Left hindlimb (tissue), 1 donor: Measurements from ENCODE around the gene TBCD.

ENCODE experiments used
- DNase-seq: peaks from one replicate; pipeline ENCODE4 v3.0.0-alpha.2; 2018

The TBCD gene

GRCh38 chr17:82872591-82873520 is 121.0 kb downstream of the TBCD start:
- DNase-seq, result peak; percentile 23

- no peak for DNase-seq
These were observed 121.7 kb downstream of the TBCD start for GRCh38 chr17:82873521-82873920.

- DNase-seq, result peak; percentile 31
These were observed 122.4 kb downstream of the TBCD start for GRCh38 chr17:82874011-82874835.

- peak; percentile 21 for DNase-seq
These were observed 123.6 kb downstream of the TBCD start for GRCh38 chr17:82875407-82875856.

- no peak for DNase-seq
These were observed 124.3 kb downstream of the TBCD start for GRCh38 chr17:82876149-82876548.

GRCh38 chr17:82876602-82877379 is 124.9 kb downstream of the TBCD start:
- peak; percentile 85 for DNase-seq

GRCh38 chr17:82878527-82878926 is 126.7 kb downstream of the TBCD start:
- DNase-seq, result peak; percentile 17

- DNase-seq, result no peak
These were observed 127.4 kb downstream of the TBCD start for GRCh38 chr17:82879241-82879640.

- DNase-seq, result no peak
These were observed 128.9 kb downstream of the TBCD start for GRCh38 chr17:82880620-82881323.

GRCh38 chr17:82881324-82881823 is 129.5 kb downstream of the TBCD start:
- DNase-seq, result no peak

- DNase-seq, result no peak
These were observed 130.2 kb downstream of the TBCD start for GRCh38 chr17:82881900-82882714.

- DNase-seq, result no peak
These were observed 131.0 kb downstream of the TBCD start for GRCh38 chr17:82882715-82883418.

GRCh38 chr17:82883419-82884031 is 131.7 kb downstream of the TBCD start:
- DNase-seq, result no peak

- DNase-seq, result no peak
These were observed 132.6 kb downstream of the TBCD start for GRCh38 chr17:82884341-82884969.

- no peak for DNase-seq
These were observed 133.1 kb downstream of the TBCD start for GRCh38 chr17:82884970-82885353.

- no peak for DNase-seq
These were observed 135.6 kb downstream of the TBCD start for GRCh38 chr17:82887255-82888164.

- DNase-seq, result no peak
These were observed 137.0 kb downstream of the TBCD start for GRCh38 chr17:82888583-82889495.
